ENCODE measurements around the gene TBRG1.

GRCh38 chr11:124608147-124608546 is 14.5 kb upstream of the TBRG1 start:
- TF ChIP-seq CTCF (IDR thresholded peaks at IDR 0.05; ENCODE audit: low read length) = no peak
- no peak for TF ChIP-seq EZH2 (IDR thresholded peaks at IDR 0.05; ENCODE audit: borderline replicate concordance, low read length)
